IMR-90 (cell line): ENCODE results near the gene LBHD2. TPM values are rescaled to one million over a fixed set of nuclear protein-coding genes. Genes with fewer than 3 reads are reported as not detected.

Source experiments
- ATAC-seq: fragments of 200-7000 bp; cut with Tn5 transposase; 2 replicates; pipeline ENCODE4 v1.9.1; 2020; ENCODE audit warnings: low read depth, mild to moderate bottlenecking, moderate library complexity
- BruUV-seq: library from RNA; stranded (reverse); fragments of 400-500 nt; replicated peaks from 2 replicates; lab custom pipeline; 2021; lab: Mats Ljungman, UMichigan
- CTCF ChIA-PET: fragments of 300-600 bp; formaldehyde crosslinking; extraction: SDS; loops from one replicate; lab custom pipeline; 2021; ENCODE audit warnings: antibody characterized with exemption; lab: Yijun Ruan, JAX
- POLR2A ChIA-PET: fragments of 300-600 bp; sonication (Branson Sonifier 250); formaldehyde crosslinking; loops from one replicate; lab custom pipeline; 2022; ENCODE audit warnings: antibody characterized with exemption; ENCODE audit not compliant: unreplicated experiment; lab: Charles Lee
- DNase-seq: peaks from one replicate; pipeline ENCODE4 v3.0.0; 2013
- H2AFZ ChIP-seq: replicated peaks from 2 replicates; pipeline ENCODE3; 2013; ENCODE audit warnings: low read length, mild to moderate bottlenecking; ENCODE audit not compliant: poor library complexity
- H2AK5ac ChIP-seq: 2 replicates; pipeline ENCODE4 v1.6.1; 2013; ENCODE audit warnings: low read depth, low read length, inconsistent platforms
- H2AK9ac ChIP-seq: replicated peaks from 2 replicates; pipeline ENCODE3; 2013; ENCODE audit warnings: mild to moderate bottlenecking, low read depth, low read length, moderate library complexity; ENCODE audit not compliant: poor library complexity
- H2BK120ac ChIP-seq: 2 replicates; pipeline ENCODE4 v1.6.1; 2013; ENCODE audit warnings: low read depth, low read length, inconsistent platforms
- H2BK15ac ChIP-seq: 3 replicates; pipeline ENCODE4 v1.6.1; 2013; ENCODE audit warnings: low read depth, low read length, inconsistent platforms
- H2BK20ac ChIP-seq: 2 replicates; pipeline ENCODE4 v1.6.1; 2013; ENCODE audit warnings: low read depth, mild to moderate bottlenecking, inconsistent platforms, low read length, moderate library complexity
- H2BK5ac ChIP-seq: 2 replicates; pipeline ENCODE4 v1.6.1; 2013; ENCODE audit warnings: mild to moderate bottlenecking, low read depth, low read length, inconsistent platforms; ENCODE audit not compliant: poor library complexity, severe bottlenecking
- H3K14ac ChIP-seq: replicated peaks from 2 replicates; pipeline ENCODE4 v1.6.1; 2013; ENCODE audit warnings: low read depth, low read length, inconsistent platforms
- H3K18ac ChIP-seq: 2 replicates; pipeline ENCODE4 v1.6.1; 2013; ENCODE audit warnings: low read depth, low read length, control low read depth
- H3K23ac ChIP-seq: 2 replicates; pipeline ENCODE4 v1.6.1; 2013; ENCODE audit warnings: low read depth, low read length, inconsistent platforms
- H3K27ac ChIP-seq: 2 replicates; pipeline ENCODE4 v1.5.1; 2013; ENCODE audit warnings: mild to moderate bottlenecking, control low read depth, low read length; ENCODE audit not compliant: insufficient read depth
- H3K27me3 ChIP-seq: 2 replicates; pipeline ENCODE4 v1.6.1; 2013; ENCODE audit warnings: low read length; ENCODE audit not compliant: control insufficient read depth, insufficient read depth
- H3K36me3 ChIP-seq: 2 replicates; pipeline ENCODE4 v1.6.1; 2013; ENCODE audit warnings: low read length, mixed read lengths; ENCODE audit not compliant: control insufficient read depth, insufficient read depth
- H3K4ac ChIP-seq: 2 replicates; pipeline ENCODE4 v1.6.1; 2013; ENCODE audit warnings: low read depth, low read length, inconsistent platforms
- H3K4me1 ChIP-seq: 2 replicates; pipeline ENCODE4 v1.6.1; 2013; ENCODE audit warnings: low read length, mixed read lengths; ENCODE audit not compliant: control insufficient read depth, insufficient read depth
- H3K4me2 ChIP-seq: 2 replicates; pipeline ENCODE4 v1.6.1; 2013; ENCODE audit warnings: low read depth, mild to moderate bottlenecking, control low read depth, low read length, moderate library complexity
- H3K4me3 ChIP-seq: 2 replicates; pipeline ENCODE4 v1.5.1; 2013; ENCODE audit warnings: low read depth, mild to moderate bottlenecking, control low read depth, low read length, moderate library complexity; ENCODE audit not compliant: insufficient read depth
- H3K56ac ChIP-seq: 2 replicates; pipeline ENCODE4 v1.6.1; 2013; ENCODE audit warnings: low read length, inconsistent platforms; ENCODE audit not compliant: insufficient read depth; ENCODE audit errors: extremely low read depth
- H3K79me1 ChIP-seq, 2 experiments: 2 replicates each; pipeline ENCODE4 v1.6.1; 2013; ENCODE audit warnings: low read length in 2 of 2, inconsistent platforms in 1 of 2, low read depth in 1 of 2
- H3K9ac ChIP-seq: 2 replicates; pipeline ENCODE4 v1.6.1; 2013; ENCODE audit warnings: low read depth, low read length, control low read depth
- H3K9me1 ChIP-seq: 2 replicates; pipeline ENCODE4 v1.6.1; 2013; ENCODE audit warnings: low read length, inconsistent platforms; ENCODE audit not compliant: insufficient read depth
- H3K9me3 ChIP-seq: 2 replicates; pipeline ENCODE4 v1.6.1; 2013; ENCODE audit warnings: low read length; ENCODE audit not compliant: control insufficient read depth, insufficient read depth
- H4K20me1 ChIP-seq: 2 replicates; pipeline ENCODE4 v1.6.1; 2013; ENCODE audit warnings: low read length, inconsistent platforms; ENCODE audit not compliant: insufficient read depth
- H4K5ac ChIP-seq: 2 replicates; pipeline ENCODE4 v1.6.1; 2013; ENCODE audit warnings: mild to moderate bottlenecking, low read depth, low read length, control low read depth
- H4K8ac ChIP-seq, 2 experiments: 2 replicates each; pipeline ENCODE4 v1.6.1; 2013; ENCODE audit warnings: low read depth in 2 of 2, low read length in 2 of 2, control low read depth in 1 of 2, inconsistent platforms in 1 of 2
- H4K91ac ChIP-seq: 2 replicates; pipeline ENCODE4 v1.6.1; 2013; ENCODE audit warnings: low read depth, low read length, inconsistent platforms; ENCODE audit not compliant: insufficient read depth
- BHLHE40 ChIP-seq: fragments of 150-350 bp; IDR thresholded peaks from 2 replicates; pipeline ENCODE4 v1.6.1; 2016; ENCODE audit warnings: mild to moderate bottlenecking, low read depth, low read length
- CEBPB ChIP-seq: IDR thresholded peaks from 2 replicates; pipeline ENCODE4 v1.6.1; 2012; ENCODE audit warnings: low read depth, low read length, improper control_type of control experiment
- FOS ChIP-seq: fragments of 150-350 bp; IDR thresholded peaks from 2 replicates; pipeline ENCODE4 v1.6.1; 2016; ENCODE audit warnings: low read depth, low read length
- MAZ ChIP-seq: IDR thresholded peaks from 2 replicates; pipeline ENCODE4 v1.6.1; 2012; ENCODE audit warnings: low read depth, mild to moderate bottlenecking, low read length, improper control_type of control experiment, moderate library complexity, borderline replicate concordance
- NFE2L2 ChIP-seq: fragments of 150-350 bp; IDR thresholded peaks from 2 replicates; pipeline ENCODE4 v1.6.1; 2016; ENCODE audit warnings: low read depth, mild to moderate bottlenecking, low read length
- RCOR1 ChIP-seq: IDR thresholded peaks from 2 replicates; pipeline ENCODE4 v1.6.1; 2012; ENCODE audit warnings: mild to moderate bottlenecking, low read length, improper control_type of control experiment; ENCODE audit not compliant: insufficient replicate concordance
- RFX5 ChIP-seq: IDR thresholded peaks from 2 replicates; pipeline ENCODE4 v1.8.0; 2012; ENCODE audit warnings: low read depth, mild to moderate bottlenecking, low read length, moderate library complexity
- USF2 ChIP-seq: fragments of 150-350 bp; IDR thresholded peaks from 2 replicates; pipeline ENCODE4 v1.6.1; 2017; ENCODE audit warnings: mild to moderate bottlenecking, antibody characterized with exemption, low read length, low read depth
- WGBS, 2 experiments: methylation state at CpG; one replicate each; pipeline versions ENCODE4 v1.1.5 to v1.1.7; 2013; ENCODE audit warnings: missing lambda C conversion rate in 2 of 2; ENCODE audit not compliant: insufficient read length in 1 of 2; ENCODE audit errors: extremely low coverage in 2 of 2; 5-methylcytosine and 5-hydroxymethylcytosine counted together
- dilution Hi-C: fragments of 300-500 bp; cut with HindIII; formaldehyde crosslinking; loops from one replicate; pipeline ENCODE4 v1.14.3; 2018; ENCODE audit warnings: low sequenced_read_pairs; ENCODE audit not compliant: unreplicated experiment
- in situ Hi-C: fragments of 300-500 bp; cut with MboI; formaldehyde crosslinking; loops from 3 replicates; pipeline ENCODE4 v1.14.3; 2019; ENCODE audit warnings: low sequenced_read_pairs, inconsistent platforms, mixed read lengths
- intact Hi-C: fragments of 100-400 bp; cut with micrococcal nuclease; formaldehyde crosslinking; loops from 2 replicates; pipeline ENCODE4 v1.10.0; 2022
- polyA plus RNA-seq, 3 experiments: library from polyadenylated mRNA; depleted of rRNA; stranded (reverse); fragments of >200 nt; gene quantifications; 2 replicates each; pipeline ENCODE4 v1.2.3, GENCODE V29; 2012; ENCODE audit warnings: low replicate concordance in 1 of 3
- total RNA-seq: library from RNA; depleted of rRNA; stranded (reverse); fragments of >200 nt; gene quantifications from 2 replicates; pipeline ENCODE4 v1.2.3, GENCODE V29; 2012

LBHD2 gene
- total and polyA plus RNA-seq, 2 of the 4 experiments (the other 2 are of a cell fraction): not detected

DNA sequence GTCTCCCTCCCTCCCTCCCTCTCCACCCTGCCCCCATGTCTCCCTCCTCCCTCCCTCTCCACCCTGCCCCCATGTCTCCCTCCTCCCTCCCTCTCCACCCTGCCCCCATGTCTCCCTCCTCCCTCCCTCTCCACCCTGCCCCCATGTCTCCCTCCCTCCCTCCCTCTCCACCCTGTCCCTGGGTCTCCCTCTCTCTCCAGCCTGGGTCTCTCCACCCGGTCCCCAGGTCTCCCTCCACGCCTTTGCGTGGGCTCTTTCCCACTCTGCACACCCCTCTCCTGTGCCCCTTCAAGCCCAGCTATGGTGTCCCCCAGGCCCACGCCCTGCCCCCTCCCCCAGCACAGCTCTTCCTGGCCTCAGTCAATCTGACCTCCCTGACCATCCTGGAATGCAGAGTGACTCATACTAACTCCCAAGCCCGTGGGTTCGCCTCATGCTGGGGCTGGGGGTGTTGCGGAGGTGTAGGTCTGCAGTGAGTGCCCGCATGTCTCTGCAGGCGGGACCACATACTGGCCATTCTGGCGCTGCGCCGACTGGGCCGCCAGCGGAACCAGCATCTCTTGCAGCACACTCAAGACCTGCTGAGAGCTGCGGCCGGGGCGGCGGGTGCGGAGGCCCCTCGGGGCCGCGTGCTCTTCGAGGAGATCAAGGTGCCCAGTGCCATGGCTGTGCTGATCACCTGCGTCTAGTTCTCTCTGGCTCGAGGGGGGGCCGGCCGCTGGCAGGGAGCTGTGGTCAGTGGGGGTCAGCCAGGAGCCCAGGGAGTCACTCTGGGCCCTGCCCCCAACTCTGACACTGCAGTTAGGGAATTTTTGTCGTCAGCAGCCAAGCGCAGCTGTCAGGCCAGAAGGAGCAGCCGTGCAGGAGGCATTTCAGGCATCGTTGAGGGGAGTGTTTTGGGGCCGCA lies 25.8 kb downstream of the LBHD2 start:
- Histone ChIP-seq H2AK5ac (peak overlapping the region; percentile 93), H3K4me3 (no peak overlapping the region)

More for the DNA sequence above, 25.8 kb downstream of the LBHD2 start:
- Histone ChIP-seq H3K23ac (peak overlapping the region; percentile 89; the same call in 1 of the 2 replicates), H3K56ac (peak overlapping the region; percentile 24; the same call in 1 of the 2 replicates), H2AK9ac (peak overlapping the region; percentile 99), H3K27ac (peak overlapping the region; percentile 91), H2BK15ac (peak overlapping the region; percentile 92; the same call in 1 of the 3 replicates), H3K14ac (peak overlapping the region; percentile 96; the same call in 1 of the 2 replicates), H3K18ac (peak overlapping the region; percentile 94), H3K9ac (peak overlapping the region; percentile 43), H2BK120ac (peak overlapping the region; percentile 100), H2BK20ac (peak overlapping the region; percentile 99), H3K4me2 (peak overlapping the region; percentile 49), H3K9me1 (peaks cover 12% of the 10 kb centered on the region; the same call in 1 of the 2 replicates), H2BK5ac (peak overlapping the region; percentile 96), H4K8ac (peak overlapping the region in 1 of 2 experiments; percentile 97; a peak in 3 of 4 replicates), H4K91ac (peak overlapping the region; percentile 97), H4K5ac (peak overlapping the region; percentile 94), H3K36me3 (no peaks in the 10 kb centered on the region), H3K9me3 (no peaks in the 10 kb centered on the region), H2AFZ (peak overlapping the region; percentile 89), H3K4ac (peak overlapping the region; percentile 98), H3K79me1 (no peaks in the 10 kb centered on the region), H4K20me1 (no peaks in the 10 kb centered on the region), H3K4me1 (peaks cover 31% of the 10 kb centered on the region), H3K27me3 (peaks cover under 1% of the 10 kb centered on the region)
- DNase-seq: peak; percentile 90
- 18% methylated on average over 9 of the region's 32 CpGs; no CpG with 5 or more reads in 1 of the 2 experiments for WGBS, 2 experiments
- ChIA-PET CTCF (interaction anchor here (1.5 kb wide), 1 partner anchor 75 kb away, joined by 4 read pairs; no protein-coding TSS in a partner anchor), POLR2A (no interaction called here)
- intact Hi-C loops (no loop called here), dilution Hi-C loops (no loop called here), in situ Hi-C loops (no loop called here)
- ATAC-seq: peak; percentile 85
- BruUV-seq: no TSS peak
- TF ChIP-seq BHLHE40: peak; percentile 37; the same call in 1 of the 2 replicates
- TF ChIP-seq RFX5: no peak
- TF ChIP-seq CEBPB: no peak
- TF ChIP-seq FOS: peak; percentile 84
- peak; percentile 53; the same call in 1 of the 2 replicates for TF ChIP-seq NFE2L2
- TF ChIP-seq RCOR1: peak; percentile 95
- peak; percentile 66; the same call in 1 of the 2 replicates for TF ChIP-seq MAZ
- TF ChIP-seq USF2: 0 out of 2 replicates have a peak, but pooled peaks have one; percentile 1
